ENCODE measurements around the gene OTOF. TPM values are rescaled to one million over a fixed set of nuclear protein-coding genes. Genes with fewer than 3 reads are reported as not detected.

The OTOF gene
- total RNA-seq: 11.8 and 87.4 TPM in 2 replicates

DNA sequence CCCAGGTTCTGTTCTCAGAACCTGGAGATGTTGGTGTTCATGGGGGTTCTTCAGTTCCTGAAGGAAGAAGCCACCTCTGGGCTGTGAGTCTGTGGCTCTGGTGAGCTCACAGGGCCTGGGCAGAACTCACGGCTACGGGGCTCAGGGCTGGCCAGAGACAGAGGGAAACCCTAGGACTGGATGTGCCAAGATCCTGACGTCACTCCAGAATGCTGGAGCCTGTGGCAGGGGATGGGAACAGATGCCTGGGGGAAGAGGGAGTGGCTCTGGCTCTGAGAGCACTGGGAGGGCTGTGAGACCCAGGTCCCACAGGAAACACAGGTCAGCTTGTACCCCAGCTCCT lies at the start of gene OTOF:
Gene OTOF, minus strand, starts transcription at position 214 of the 343 bp plus-strand sequence.

Other genes with a start within 250 kb of the OTOF start
- 142 and 186 TPM in 2 replicates for gene HADHA, start 233.5 kb downstream of the OTOF start, total RNA-seq
- 88.4 and 159 TPM in 2 replicates for gene HADHB, start 233.2 kb downstream of the OTOF start, total RNA-seq
- 8.9 and 24.4 TPM in 2 replicates for gene SELENOI, start 132.0 kb downstream of the OTOF start, total RNA-seq
- under 0.01 and 0.06 TPM in 2 replicates for gene ADGRF3, start 131.3 kb downstream of the OTOF start, total RNA-seq
- gene DRC1, start 76.2 kb downstream of the OTOF start, total RNA-seq: 0.13 and 0.65 TPM in 2 replicates
- not detected in 2 replicates for gene CIB4, start 163.2 kb upstream of the OTOF start, total RNA-seq
- not detected in 2 replicates for gene KCNK3, start 214.6 kb upstream of the OTOF start, total RNA-seq